Smooth muscle cell of the brain vasculature (primary cell): ENCODE measurements around the gene C8B.

ENCODE experiments used
- DNase-seq: peaks from one replicate; pipeline ENCODE4 v3.0.0-alpha.2; 2012; ENCODE audit warnings: low read depth, low spot score

Gene C8B

GRCh38 chr1:56965916-56966697 lies at the start of gene C8B:
TSS of gene C8B (minus strand) at chr1:56966015. CDS start at chr1:56965948, 67 bp downstream.
- DNase-seq: no peak

- no peak for DNase-seq
These were observed 49.3 kb upstream of the C8B start for GRCh38 chr1:57015071-57015470.

GRCh38 chr1:57013522-57013921 lies 47.7 kb upstream of the C8B start:
- DNase-seq: no peak

- no peak for DNase-seq
These were observed 46.5 kb upstream of the C8B start for GRCh38 chr1:57012315-57012714.

GRCh38 chr1:57010511-57010910 lies 44.7 kb upstream of the C8B start:
- no peak for DNase-seq

DNA sequence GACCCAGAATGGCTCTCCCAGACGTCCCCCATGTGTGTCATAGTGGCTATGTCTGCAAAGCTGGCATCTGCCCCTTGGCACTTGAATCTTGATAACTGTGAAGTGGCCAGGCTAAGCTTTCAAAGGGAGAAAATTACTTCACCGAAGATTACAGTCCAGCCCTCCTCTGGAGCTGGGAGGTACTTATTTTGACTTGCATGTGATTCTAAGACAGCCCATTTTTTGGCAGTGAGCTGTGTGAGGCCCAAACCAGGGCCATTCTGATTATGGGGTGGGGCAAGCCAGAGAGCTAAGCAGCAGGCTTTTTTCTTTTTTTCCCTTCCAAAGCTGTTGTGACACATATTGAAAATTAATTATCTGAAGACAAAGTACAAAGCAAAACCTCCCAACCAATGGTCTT lies 42.1 kb upstream of the C8B start:
- no peak for DNase-seq

DNA sequence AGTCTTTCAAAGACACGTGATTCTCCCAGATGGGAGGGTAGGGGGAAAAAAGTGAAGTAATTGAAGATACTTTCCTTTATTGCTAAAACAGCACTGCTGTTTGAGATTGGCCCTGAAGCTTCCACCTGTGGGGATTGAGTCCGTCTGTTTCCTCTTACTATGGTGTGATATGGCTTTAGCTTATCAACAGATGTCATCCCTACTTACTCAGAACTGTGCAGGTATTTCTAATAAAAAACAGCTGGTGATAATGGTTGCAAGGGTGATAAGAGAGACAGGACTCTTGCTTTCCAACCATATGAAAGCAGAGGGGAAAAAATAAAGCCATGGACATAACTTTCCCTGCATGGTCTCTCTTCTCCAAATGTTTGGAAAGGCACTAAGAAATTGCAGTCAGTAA lies 41.7 kb upstream of the C8B start:
- no peak for DNase-seq

DNA sequence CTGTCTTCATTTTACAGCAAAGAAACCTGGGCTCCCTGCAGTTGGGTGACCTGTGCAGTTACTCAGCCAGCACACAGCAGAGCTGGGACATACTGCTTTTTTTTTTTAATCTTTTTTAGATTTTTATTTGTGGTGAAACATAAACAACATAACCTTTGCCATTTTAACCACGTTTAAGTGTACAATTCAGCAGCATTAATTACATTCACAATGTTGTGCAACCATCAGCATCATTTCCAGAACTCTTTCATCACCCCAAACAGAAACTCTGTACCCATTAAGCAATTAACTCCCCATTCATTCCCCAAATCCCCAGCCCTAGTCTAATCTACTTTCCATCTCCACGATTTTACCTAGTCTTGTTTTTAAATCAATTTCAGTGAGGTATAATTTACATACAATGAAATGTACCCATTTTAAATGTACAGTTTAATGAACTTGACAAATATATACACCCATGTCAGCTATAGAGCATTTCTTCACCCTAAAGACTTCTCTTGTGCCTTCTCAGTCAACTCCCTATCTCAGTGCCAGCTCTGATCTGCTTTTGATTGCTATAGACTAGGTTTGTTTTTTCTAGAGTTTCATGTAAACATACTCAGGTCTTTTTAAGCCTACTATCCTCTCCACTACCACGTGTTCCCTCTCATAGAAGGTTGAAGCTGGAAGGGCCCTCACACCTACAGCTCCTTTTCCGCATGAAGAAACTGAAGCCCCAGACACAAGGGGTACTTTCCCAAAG lies 37.8 kb upstream of the C8B start:
- no peak for DNase-seq

DNA sequence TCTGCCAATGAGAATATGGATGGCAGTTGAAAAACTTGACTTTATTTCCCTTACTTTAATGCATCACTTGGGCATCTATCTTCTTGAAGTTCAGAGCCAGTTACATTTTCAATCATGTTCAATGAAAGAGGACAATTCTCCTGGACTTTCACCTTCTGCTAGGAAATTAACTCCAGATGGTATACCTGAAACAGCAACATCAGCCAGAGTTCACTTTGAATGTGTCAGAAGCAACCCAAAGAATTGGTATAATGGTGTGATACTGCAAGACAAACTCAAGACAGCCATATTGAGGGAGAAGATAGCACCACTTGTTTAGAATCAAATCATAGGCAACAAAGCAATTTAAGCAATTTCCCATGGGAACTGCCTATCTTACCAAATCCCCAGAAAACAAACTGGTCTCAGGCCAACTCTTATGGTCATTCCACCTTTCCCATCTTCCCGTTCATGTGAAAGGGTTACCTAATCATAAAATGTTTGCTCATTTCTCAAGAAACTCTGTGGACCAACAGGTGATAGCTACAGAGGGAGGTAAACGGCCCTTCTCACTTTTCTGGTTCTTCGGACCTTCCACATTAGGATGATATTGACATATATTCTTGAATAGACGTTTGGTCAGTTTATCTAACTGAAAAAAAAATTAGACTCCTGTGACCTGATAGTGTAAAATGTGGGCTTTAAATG lies 29.7 kb upstream of the C8B start:
- no peak for DNase-seq

GRCh38 chr1:56993475-56993874 lies 27.7 kb upstream of the C8B start:
- no peak for DNase-seq

- no peak for DNase-seq
These were observed 26.7 kb upstream of the C8B start for GRCh38 chr1:56992318-56993125.

DNA sequence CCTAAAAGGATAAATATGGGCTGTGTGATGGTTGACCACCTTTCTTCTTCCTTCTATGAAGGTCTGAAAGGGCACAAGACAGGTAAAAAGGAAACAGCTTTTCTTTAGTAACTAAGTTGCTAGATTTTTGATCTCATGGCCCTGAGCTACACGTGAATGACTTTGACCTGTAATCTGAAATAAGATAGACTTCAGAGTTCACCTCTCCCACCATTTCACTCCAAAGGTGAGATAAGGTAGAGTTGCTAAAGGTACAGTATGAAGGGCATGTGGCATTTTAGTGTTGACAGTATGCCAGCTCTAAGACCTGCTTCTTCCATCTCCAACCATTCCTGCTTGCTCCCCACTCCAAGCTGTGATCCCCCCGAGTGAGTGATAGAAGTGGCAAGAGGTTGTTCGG lies 25.8 kb upstream of the C8B start:
- no peak for DNase-seq

DNA sequence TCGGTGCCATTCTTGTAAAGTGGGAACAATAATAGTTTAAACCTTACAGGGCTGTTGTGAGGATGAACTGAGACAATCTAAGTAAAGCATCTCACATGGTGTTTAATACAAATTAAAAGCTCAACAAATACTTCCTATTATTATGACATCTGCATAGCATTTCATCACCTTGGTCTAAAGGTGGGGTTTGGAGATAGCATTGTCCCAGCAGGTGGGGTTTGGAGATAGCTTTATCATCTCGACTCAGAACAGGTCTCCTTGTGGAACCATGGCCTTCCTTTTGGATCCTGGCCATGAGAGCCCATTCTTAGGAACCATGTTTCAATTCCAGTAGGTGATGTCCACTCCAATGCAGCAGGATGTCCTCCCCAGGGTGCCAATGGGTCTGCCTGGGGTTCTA lies 20.6 kb upstream of the C8B start:
- DNase-seq: no peak

- no peak for DNase-seq
These were observed 20.0 kb upstream of the C8B start for GRCh38 chr1:56985857-56986256.

- no peak for DNase-seq
These were observed 17.7 kb upstream of the C8B start for GRCh38 chr1:56983484-56983883.

GRCh38 chr1:56979986-56980755 lies 14.4 kb upstream of the C8B start:
- no peak for DNase-seq

GRCh38 chr1:56978819-56979218 lies 13.0 kb upstream of the C8B start:
- DNase-seq: no peak

DNA sequence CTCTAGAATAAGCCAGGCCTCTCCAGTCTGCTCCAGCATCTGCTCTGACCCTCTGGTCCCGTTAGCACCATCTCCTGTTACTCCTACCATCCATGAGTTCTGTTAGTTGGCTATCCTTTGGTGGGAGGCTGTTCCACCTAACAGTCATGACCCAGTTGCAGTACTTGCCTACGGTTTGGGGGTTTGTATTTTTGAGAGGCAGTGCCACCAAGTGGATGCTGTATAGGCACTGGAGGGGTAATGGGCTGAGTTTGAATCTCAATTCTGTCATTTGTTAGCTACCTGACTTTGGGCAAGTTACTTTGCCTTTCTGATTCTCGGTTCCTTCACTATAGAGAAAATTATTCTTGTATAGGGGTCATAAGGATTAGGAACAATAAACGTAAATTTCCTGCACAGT lies 12.1 kb upstream of the C8B start:
- no peak for DNase-seq

DNA sequence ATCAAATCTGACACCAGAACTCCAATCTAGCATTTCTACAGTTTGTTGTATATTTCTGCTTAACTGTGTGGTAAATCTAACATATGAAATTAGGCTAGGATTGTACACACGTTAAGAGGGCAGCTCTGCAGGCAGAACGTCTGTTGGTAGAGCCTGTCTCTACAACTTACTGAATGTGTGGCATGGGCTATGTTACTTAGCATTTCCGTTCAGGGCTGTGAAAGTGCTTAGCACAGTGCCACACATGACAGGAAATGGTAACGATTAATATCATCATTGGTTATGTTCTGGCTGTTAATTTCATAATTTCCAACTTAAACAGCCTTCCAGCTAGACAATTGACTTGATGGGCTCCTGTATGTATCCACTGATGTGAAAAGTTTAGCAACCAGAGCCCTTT lies 9.6 kb upstream of the C8B start:
- DNase-seq: no peak

- no peak for DNase-seq
These were observed 8.3 kb upstream of the C8B start for GRCh38 chr1:56973923-56974742.
